ENCODE results near the gene PLSCR4.
"Not testable (repeated sequence)": the region's sequence is repeated elsewhere in the genome, so short reads cannot be mapped to it uniquely, and the experiment has no call there.

PLSCR4 gene

DNA sequence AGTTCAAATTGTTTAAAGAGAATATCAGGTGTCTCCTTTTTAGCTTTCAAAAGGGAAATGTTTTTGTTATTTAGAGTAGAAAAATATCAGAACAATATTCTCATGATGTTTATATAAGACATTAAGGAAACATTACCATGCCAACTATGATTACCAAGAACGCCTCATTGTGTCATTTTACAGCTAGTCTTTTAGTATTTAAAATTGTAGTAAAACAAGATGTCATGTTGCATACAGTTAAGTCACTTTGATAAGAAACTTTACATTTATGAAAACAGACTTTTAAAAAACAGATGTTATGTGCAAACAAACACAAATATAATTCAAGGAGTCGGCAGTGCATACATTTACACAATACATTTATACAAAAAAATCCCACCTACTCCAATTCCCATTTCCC is 4.4 kb downstream of the PLSCR4 start:
- Histone ChIP-seq H3K9ac (ENCODE audit: low read length in 2 of 2) (no peak overlapping the region), H3K27me3 (ENCODE audit: control insufficient read depth in 1 of 2, insufficient read depth in 2 of 2, low read length in 2 of 2) (no peaks in the 10 kb centered on the region), H3K27ac (ENCODE audit: low read length) (no peak overlapping the region), H3K4me3 (ENCODE audit: low read length in 2 of 2) (no peak overlapping the region), H3K9me3 (ENCODE audit: control insufficient read depth in 2 of 2, low read length in 2 of 2) (no peaks in the 10 kb centered on the region), H3K36me3 (ENCODE audit: control insufficient read depth in 2 of 2, insufficient read depth in 2 of 2, low read length in 2 of 2) (peaks cover 0 to 3% of the 10 kb centered on the region in 2 donors), H3K4me1 (ENCODE audit: control insufficient read depth, insufficient read depth, low read length) (no peaks in the 10 kb centered on the region)

DNA sequence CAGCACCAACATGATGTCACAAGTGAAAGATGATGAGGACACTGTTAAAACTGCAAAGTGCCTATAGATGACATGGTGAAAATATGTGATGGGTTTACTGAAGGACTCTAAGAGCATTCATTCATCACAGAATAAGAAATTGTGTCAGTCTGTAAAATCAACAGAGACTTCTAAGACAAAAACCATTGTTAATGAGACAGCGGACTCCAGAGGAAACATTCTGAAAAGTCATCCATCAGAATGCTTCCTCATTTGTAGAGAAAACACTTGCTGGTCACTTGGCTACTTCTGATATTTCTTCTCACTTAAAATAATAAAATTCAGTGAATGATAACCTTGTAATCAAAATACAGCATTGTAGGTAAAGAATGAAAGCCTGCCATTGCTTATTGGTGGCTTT is 7.3 kb downstream of the PLSCR4 start:
- no peak overlapping the region for H3K4me3 ChIP-seq (ENCODE audit: low read length in 2 of 2)
- H3K36me3 ChIP-seq (ENCODE audit: control insufficient read depth in 2 of 2, insufficient read depth in 2 of 2, low read length in 2 of 2) = peaks cover 0 to 3% of the 10 kb centered on the region in 2 donors
- no peaks in the 10 kb centered on the region for H3K4me1 ChIP-seq (ENCODE audit: control insufficient read depth, insufficient read depth, low read length)
- no peak overlapping the region for H3K27ac ChIP-seq (ENCODE audit: low read length)
- H3K27me3 ChIP-seq (ENCODE audit: control insufficient read depth in 1 of 2, insufficient read depth in 2 of 2, low read length in 2 of 2) = no peaks in the 10 kb centered on the region
- no peak overlapping the region for H3K9ac ChIP-seq (ENCODE audit: low read length in 2 of 2)
- H3K9me3 ChIP-seq (ENCODE audit: control insufficient read depth in 2 of 2, low read length in 2 of 2) = no peaks in the 10 kb centered on the region

DNA sequence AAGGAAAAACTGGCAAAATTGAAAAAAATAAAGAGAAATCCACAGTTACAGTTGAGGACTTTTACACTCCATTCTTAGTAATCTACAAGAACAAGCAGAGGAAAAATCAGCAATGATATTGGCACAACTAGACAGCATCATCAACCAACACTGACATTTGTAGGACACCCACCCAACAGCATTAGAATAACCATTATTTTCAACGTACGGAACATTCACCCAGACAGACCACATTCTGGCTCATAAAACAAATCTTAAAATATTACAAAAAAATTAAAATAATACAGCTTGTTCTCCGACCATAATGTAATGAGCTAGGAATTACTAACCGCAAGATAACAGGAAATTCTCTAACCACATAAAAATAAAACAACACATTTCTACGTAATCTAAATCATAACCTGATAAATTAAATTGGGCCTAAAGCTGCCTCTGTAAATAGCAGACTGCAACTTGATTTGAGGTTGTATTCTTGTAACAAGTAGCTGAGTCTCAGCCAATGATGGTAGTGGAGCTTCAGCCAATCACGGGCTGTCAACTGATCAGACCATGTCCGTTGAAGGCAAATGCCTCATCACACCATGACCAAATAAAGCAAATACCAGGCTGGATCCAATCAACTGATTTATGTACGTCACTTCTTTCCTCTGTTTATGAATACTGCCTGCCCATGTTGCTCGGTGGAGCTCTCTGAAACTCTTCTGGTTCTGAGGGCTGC is 9.2 kb downstream of the PLSCR4 start:
- Histone ChIP-seq H3K27me3 (ENCODE audit: control insufficient read depth in 1 of 2, insufficient read depth in 2 of 2, low read length in 2 of 2) (no peaks in the 10 kb centered on the region), H3K36me3 (ENCODE audit: control insufficient read depth in 2 of 2, insufficient read depth in 2 of 2, low read length in 2 of 2) (peaks cover 0 to 3% of the 10 kb centered on the region in 2 donors), H3K27ac (ENCODE audit: low read length) (no peak overlapping the region), H3K4me3 (ENCODE audit: low read length in 2 of 2) (no peak overlapping the region), H3K9me3 (ENCODE audit: control insufficient read depth in 2 of 2, low read length in 2 of 2) (no peaks in the 10 kb centered on the region), H3K4me1 (ENCODE audit: control insufficient read depth, insufficient read depth, low read length) (no peaks in the 10 kb centered on the region), H3K9ac (ENCODE audit: low read length in 2 of 2) (no peak overlapping the region)

GRCh38 chr3:146233487-146233886 is 17.4 kb downstream of the PLSCR4 start:
- Histone ChIP-seq H3K4me1 (ENCODE audit: control insufficient read depth, insufficient read depth, low read length) (no peaks in the 10 kb centered on the region), H3K27ac (ENCODE audit: low read length) (no peak overlapping the region), H3K36me3 (ENCODE audit: control insufficient read depth in 2 of 2, insufficient read depth in 2 of 2, low read length in 2 of 2) (no peaks in the 10 kb centered on the region), H3K9ac (ENCODE audit: low read length in 2 of 2) (no peak overlapping the region), H3K27me3 (ENCODE audit: control insufficient read depth in 1 of 2, insufficient read depth in 2 of 2, low read length in 2 of 2) (no peaks in the 10 kb centered on the region), H3K4me3 (ENCODE audit: low read length in 2 of 2) (no peak overlapping the region), H3K9me3 (ENCODE audit: control insufficient read depth in 2 of 2, low read length in 2 of 2) (peaks cover 6 to 9% of the 10 kb centered on the region in 2 donors)

GRCh38 chr3:146227486-146227885 is 23.4 kb downstream of the PLSCR4 start:
- H3K27ac ChIP-seq (ENCODE audit: low read length) = peak overlapping the region; percentile 25
- H3K9me3 ChIP-seq (ENCODE audit: control insufficient read depth in 2 of 2, low read length in 2 of 2) = no peaks in the 10 kb centered on the region
- H3K9ac ChIP-seq (ENCODE audit: low read length in 2 of 2) = no peak overlapping the region
- no peaks in the 10 kb centered on the region for H3K27me3 ChIP-seq (ENCODE audit: control insufficient read depth in 1 of 2, insufficient read depth in 2 of 2, low read length in 2 of 2)
- H3K4me3 ChIP-seq (ENCODE audit: low read length in 2 of 2) = peak overlapping the region; percentile 34 to 35
- no peaks in the 10 kb centered on the region for H3K36me3 ChIP-seq (ENCODE audit: control insufficient read depth in 2 of 2, insufficient read depth in 2 of 2, low read length in 2 of 2)
- H3K4me1 ChIP-seq (ENCODE audit: control insufficient read depth, insufficient read depth, low read length) = peaks cover 19% of the 10 kb centered on the region

- peak overlapping the region; percentile 25 for H3K27ac ChIP-seq (ENCODE audit: low read length)
- H3K4me3 ChIP-seq (ENCODE audit: low read length in 2 of 2) = peak overlapping the region; percentile 34 to 35
- H3K9me3 ChIP-seq (ENCODE audit: control insufficient read depth in 2 of 2, low read length in 2 of 2) = no peaks in the 10 kb centered on the region
- no peaks in the 10 kb centered on the region for H3K27me3 ChIP-seq (ENCODE audit: control insufficient read depth in 1 of 2, insufficient read depth in 2 of 2, low read length in 2 of 2)
- no peaks in the 10 kb centered on the region for H3K36me3 ChIP-seq (ENCODE audit: control insufficient read depth in 2 of 2, insufficient read depth in 2 of 2, low read length in 2 of 2)
- H3K9ac ChIP-seq (ENCODE audit: low read length in 2 of 2) = peak overlapping the region in 1 of 2 donors; percentile 14
- peaks cover 22% of the 10 kb centered on the region for H3K4me1 ChIP-seq (ENCODE audit: control insufficient read depth, insufficient read depth, low read length)
Observed at GRCh38 chr3:146226881-146227280, 24.0 kb downstream of the PLSCR4 start.

GRCh38 chr3:146225458-146225857 is 25.4 kb downstream of the PLSCR4 start:
- Histone ChIP-seq H3K4me1 (ENCODE audit: control insufficient read depth, insufficient read depth, low read length) (peaks cover 22% of the 10 kb centered on the region), H3K27ac (ENCODE audit: low read length) (peak overlapping the region; percentile 43)
- H3K36me3 ChIP-seq (ENCODE audit: control insufficient read depth in 2 of 2, insufficient read depth in 2 of 2, low read length in 2 of 2); H3K27me3 ChIP-seq (ENCODE audit: control insufficient read depth in 1 of 2, insufficient read depth in 2 of 2, low read length in 2 of 2); H3K9me3 ChIP-seq (ENCODE audit: control insufficient read depth in 2 of 2, low read length in 2 of 2); H3K9ac ChIP-seq (ENCODE audit: low read length in 2 of 2); H3K4me3 ChIP-seq (ENCODE audit: low read length in 2 of 2): not testable (repeated sequence)

DNA sequence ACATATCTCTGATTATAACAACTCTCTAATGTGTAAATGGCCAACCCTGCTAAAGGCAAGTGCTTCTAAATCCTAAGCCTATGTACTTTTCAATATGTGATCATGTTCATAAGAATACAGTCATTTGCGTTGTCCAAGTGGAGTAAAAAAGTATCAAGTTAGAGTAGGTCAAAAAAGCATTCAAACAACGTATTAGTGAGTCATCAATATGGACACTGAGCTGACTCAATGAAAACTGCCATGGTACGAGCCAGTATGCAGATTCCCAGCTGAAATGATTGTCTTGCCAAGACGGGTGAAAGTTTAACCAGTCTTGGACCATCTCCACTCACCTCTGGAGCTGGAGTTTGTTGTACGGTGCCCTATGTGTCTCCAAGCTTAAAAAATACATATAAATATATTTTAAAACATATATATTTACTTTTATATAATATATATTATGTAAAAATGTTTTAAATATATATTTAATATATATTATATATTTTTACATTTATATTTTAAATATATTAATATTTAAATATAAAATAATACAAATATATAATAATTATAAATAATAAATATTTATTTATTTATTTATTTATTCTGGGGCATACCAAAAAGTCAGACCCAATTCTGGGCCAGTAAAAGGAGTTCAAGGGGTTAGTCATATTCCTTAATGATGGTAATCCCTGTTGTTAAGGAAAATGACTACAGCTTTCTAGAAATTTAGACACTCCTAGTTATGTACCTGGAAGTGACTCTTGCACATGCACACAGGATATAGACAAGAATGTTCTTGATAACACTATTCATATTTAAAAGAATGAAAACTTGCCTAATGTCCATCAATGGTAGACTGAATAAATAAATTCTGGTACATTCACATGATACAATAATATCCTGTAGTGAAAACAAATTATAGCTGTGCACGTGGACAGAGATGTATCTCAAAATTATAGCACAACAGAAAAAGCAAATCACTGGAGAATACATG is 27.2 kb downstream of the PLSCR4 start:
- H3K27ac ChIP-seq (ENCODE audit: low read length) = no peak overlapping the region
- no peak overlapping the region for H3K9ac ChIP-seq (ENCODE audit: low read length in 2 of 2)
- peaks cover 22% of the 10 kb centered on the region for H3K4me1 ChIP-seq (ENCODE audit: control insufficient read depth, insufficient read depth, low read length)
- no peak overlapping the region for H3K4me3 ChIP-seq (ENCODE audit: low read length in 2 of 2)
- H3K27me3 ChIP-seq (ENCODE audit: control insufficient read depth in 1 of 2, insufficient read depth in 2 of 2, low read length in 2 of 2) = no peaks in the 10 kb centered on the region
- H3K36me3 ChIP-seq (ENCODE audit: control insufficient read depth in 2 of 2, insufficient read depth in 2 of 2, low read length in 2 of 2) = no peaks in the 10 kb centered on the region
- H3K9me3 ChIP-seq (ENCODE audit: control insufficient read depth in 2 of 2, low read length in 2 of 2) = no peaks in the 10 kb centered on the region

DNA sequence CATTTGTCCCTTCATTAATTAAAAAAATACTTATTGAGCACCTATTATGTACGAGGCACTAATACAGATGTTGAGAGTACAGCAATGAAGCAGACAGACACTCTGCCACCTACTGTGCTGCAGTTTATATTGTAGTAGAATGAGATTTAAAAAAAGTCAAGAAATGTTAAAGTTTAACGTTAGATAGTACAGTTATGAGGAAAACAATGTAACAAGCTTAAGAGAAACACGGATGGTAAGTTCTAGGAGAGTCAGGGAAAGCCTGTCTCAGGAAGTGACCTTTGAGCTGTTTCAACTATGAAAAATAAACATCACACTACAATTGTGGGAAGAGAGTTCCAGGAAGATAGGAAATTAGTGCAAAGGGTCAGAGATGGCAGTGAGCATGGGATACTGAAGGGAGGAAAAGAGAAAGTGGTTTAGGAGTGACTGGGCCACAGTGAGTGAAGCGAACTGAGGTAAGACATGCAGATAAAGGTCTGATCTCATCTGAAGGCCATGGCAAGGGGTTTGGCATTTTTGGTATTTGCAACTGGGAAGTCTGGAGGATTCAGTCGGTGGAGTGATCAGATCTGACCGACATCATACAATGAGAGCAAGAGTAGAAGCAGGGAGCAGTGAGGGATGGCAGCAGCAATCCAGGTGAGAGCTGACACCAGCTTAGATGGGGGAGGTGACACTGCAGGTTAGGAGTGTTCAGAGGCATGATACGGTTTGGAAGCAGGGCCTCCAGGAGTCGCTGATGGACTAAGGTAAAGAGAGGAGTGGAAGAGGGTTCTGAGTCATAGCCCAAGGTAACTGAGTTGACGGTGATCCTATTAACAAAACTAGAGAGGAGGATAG is 28.5 kb downstream of the PLSCR4 start:
- H3K4me3 ChIP-seq (ENCODE audit: low read length in 2 of 2) = no peak overlapping the region
- no peaks in the 10 kb centered on the region for H3K9me3 ChIP-seq (ENCODE audit: control insufficient read depth in 2 of 2, low read length in 2 of 2)
- H3K4me1 ChIP-seq (ENCODE audit: control insufficient read depth, insufficient read depth, low read length) = peaks cover 13% of the 10 kb centered on the region
- no peaks in the 10 kb centered on the region for H3K27me3 ChIP-seq (ENCODE audit: control insufficient read depth in 1 of 2, insufficient read depth in 2 of 2, low read length in 2 of 2)
- peak overlapping the region; percentile 1 for H3K27ac ChIP-seq (ENCODE audit: low read length)
- no peaks in the 10 kb centered on the region for H3K36me3 ChIP-seq (ENCODE audit: control insufficient read depth in 2 of 2, insufficient read depth in 2 of 2, low read length in 2 of 2)
- no peak overlapping the region for H3K9ac ChIP-seq (ENCODE audit: low read length in 2 of 2)

DNA sequence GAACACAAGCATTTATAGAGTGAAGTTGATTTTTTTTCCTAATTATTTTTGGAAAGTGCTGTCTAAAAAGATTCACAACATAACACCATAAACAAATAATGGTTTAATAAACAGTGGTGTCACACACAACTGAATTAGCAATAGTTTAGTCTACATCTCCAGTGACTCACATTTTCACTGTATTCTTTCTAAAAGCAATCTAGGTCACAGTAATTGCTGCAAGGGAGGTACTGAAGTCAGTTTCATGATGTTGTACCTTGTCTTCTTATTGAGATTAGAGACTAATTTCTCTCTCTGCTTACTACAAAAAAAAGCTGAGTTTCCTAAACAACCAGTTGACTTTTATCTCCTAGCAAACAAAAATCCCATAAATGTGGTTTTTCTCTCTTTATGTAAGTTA is 29.6 kb downstream of the PLSCR4 start:
- Histone ChIP-seq H3K27ac (ENCODE audit: low read length) (no peak overlapping the region), H3K36me3 (ENCODE audit: control insufficient read depth in 2 of 2, insufficient read depth in 2 of 2, low read length in 2 of 2) (peaks cover 2 to 3% of the 10 kb centered on the region in 2 donors), H3K9ac (ENCODE audit: low read length in 2 of 2) (no peak overlapping the region), H3K4me1 (ENCODE audit: control insufficient read depth, insufficient read depth, low read length) (peaks cover 6% of the 10 kb centered on the region), H3K9me3 (ENCODE audit: control insufficient read depth in 2 of 2, low read length in 2 of 2) (no peaks in the 10 kb centered on the region), H3K27me3 (ENCODE audit: control insufficient read depth in 1 of 2, insufficient read depth in 2 of 2, low read length in 2 of 2) (no peaks in the 10 kb centered on the region), H3K4me3 (ENCODE audit: low read length in 2 of 2) (no peak overlapping the region)
